Left colon (tissue), 2 donors: ENCODE data around the gene SMARCA4. TPM values are rescaled to one million over a fixed set of nuclear protein-coding genes. Genes with fewer than 3 reads are reported as not detected.
A peak's percentile ranks its signal among the peaks of the same experiment; 100 is the strongest.
"Not testable (repeated sequence)": the region's sequence is repeated elsewhere in the genome, so short reads cannot be mapped to it uniquely, and the experiment has no call there.

ENCODE experiments used
- ATAC-seq: fragments of 200-7000 bp; cut with Tn5 transposase; one replicate; pipeline ENCODE4 v1.9.1; 2020; ENCODE audit warnings: mild to moderate bottlenecking, moderate library complexity
- DNase-seq, 2 donors: peaks; one replicate each; pipeline ENCODE4 v3.0.0-alpha.2; 2020
- intact Hi-C, 2 donors: fragments of 100-400 bp; cut with DNase I in 1 of 2; cut with micrococcal nuclease in 1 of 2; formaldehyde crosslinking; loops; one replicate each; pipeline versions ENCODE4 v1.11.2 to v1.14.0; 2022; cut with DNase I, micrococcal nuclease
- total RNA-seq, 2 donors: library from RNA; stranded (reverse); fragmentation: NEBNext Ultra II Directional; extraction: Animal tissue kit (Norgen Biotek cat#: 25700); gene quantifications; one replicate each; pipeline ENCODE4 v1.2.1, GENCODE V29; 2021
- donor health status: DM: no; HTN: no; CAD: no.
- donor health status: DM: yes; HTN: yes; CAD: no.

Gene SMARCA4
- total RNA-seq, 2 donors from 2014 or later: 68.7 to 98.6 TPM

- DNase-seq (peak; percentile 43 to 49), ATAC-seq (peak; percentile 91)
- intact Hi-C loops: no loop called here
Observed at GRCh38 chr19:10968527-10969135, 7.8 kb downstream of the SMARCA4 start.

- intact Hi-C loops: no loop called here
- no peak for ATAC-seq
Observed at GRCh38 chr19:10971107-10971726, 10.4 kb downstream of the SMARCA4 start.

GRCh38 chr19:10975374-10976130 lies 14.7 kb downstream of the SMARCA4 start:
- DNase-seq (no peak), ATAC-seq (peak; percentile 50)
- intact Hi-C loops: no loop called here

More at GRCh38 chr19:10971107-10971726, 10.4 kb downstream of the SMARCA4 start:
- DNase-seq: no peak

DNA sequence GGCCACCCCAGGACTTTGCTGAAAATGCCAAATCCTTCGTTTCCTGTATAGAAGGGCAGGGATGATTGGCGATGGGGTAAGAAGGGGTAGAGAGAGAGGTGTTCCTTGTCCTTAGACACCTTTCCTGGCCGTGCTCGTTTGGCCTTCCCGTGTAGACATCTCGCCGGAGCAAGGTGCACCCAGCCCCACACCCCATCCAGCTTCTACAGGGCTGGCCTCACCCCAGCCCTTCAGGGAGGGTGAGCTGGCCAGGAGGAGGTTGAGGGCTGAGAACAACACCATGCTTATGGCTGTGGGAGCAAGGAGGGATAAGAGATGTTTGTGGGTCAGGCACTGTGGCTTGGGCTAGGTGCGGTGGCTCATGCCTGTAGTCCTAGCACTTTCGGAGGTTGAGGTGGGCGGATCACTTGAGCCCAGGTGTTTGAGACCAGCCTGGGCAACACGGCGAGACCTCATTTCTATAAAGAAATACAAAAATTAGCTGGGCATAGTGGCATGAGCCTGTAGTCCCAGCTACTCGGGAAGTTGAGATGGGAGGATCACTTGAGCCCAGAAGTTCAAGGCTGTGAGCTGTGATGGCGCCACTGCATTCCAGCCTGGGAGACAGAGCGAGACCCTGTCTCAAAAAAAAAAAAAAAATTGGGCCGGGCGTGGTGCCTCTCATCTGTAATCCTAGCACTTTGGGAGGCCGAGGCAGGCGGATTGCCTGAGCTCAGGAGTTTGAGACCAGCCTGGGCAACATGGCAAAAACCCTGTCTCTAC lies 15.5 kb downstream of the SMARCA4 start:
- ATAC-seq (peak; percentile 71), DNase-seq (no peak)
- intact Hi-C loops: no loop called here

DNA sequence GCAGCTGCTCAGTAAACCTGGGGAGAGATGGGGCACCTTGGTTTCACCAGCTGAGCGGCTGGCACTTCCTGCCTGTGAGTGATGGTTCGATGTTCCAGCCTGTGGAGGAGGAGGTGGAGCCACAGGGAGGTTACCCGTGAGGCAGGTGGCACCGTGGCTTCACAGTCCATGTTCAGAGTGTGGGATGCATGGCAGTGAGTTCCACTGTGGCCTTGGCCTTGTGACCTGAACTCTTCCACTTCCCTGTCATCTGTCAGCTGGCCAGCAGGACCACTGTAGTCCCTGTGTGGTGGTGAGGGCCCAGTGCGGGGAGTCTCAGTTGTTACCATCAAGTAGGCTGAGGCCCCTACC lies 16.9 kb downstream of the SMARCA4 start:
- DNase-seq (no peak), ATAC-seq (no peak)
- intact Hi-C loops: no loop called here

- intact Hi-C loops: no loop called here
- DNase-seq: no peak
- no peak for ATAC-seq
Observed at GRCh38 chr19:10979951-10980381, 19.1 kb downstream of the SMARCA4 start.

- intact Hi-C loops: no loop called here
- ATAC-seq (no peak), DNase-seq (no peak)
Observed at GRCh38 chr19:10981252-10981895, 20.5 kb downstream of the SMARCA4 start.

- intact Hi-C loops: no loop called here
- no peak for ATAC-seq
Observed at GRCh38 chr19:10983026-10983425, 22.2 kb downstream of the SMARCA4 start.

GRCh38 chr19:10984166-10984735 lies 23.4 kb downstream of the SMARCA4 start:
- no peak for DNase-seq
- intact Hi-C loops: no loop called here
- ATAC-seq: no peak

More at GRCh38 chr19:10983026-10983425, 22.2 kb downstream of the SMARCA4 start:
- no peak for DNase-seq

- intact Hi-C loops: no loop called here
- ATAC-seq: no peak
- no peak for DNase-seq
Observed at GRCh38 chr19:10985502-10985901, 24.7 kb downstream of the SMARCA4 start.

GRCh38 chr19:10986301-10987127 lies 25.7 kb downstream of the SMARCA4 start:
- no peak for DNase-seq
- intact Hi-C loops: no loop called here
- ATAC-seq: no peak

- ATAC-seq (no peak), DNase-seq (no peak)
- intact Hi-C loops: no loop called here
Observed at GRCh38 chr19:10987571-10988297, 26.9 kb downstream of the SMARCA4 start.

DNA sequence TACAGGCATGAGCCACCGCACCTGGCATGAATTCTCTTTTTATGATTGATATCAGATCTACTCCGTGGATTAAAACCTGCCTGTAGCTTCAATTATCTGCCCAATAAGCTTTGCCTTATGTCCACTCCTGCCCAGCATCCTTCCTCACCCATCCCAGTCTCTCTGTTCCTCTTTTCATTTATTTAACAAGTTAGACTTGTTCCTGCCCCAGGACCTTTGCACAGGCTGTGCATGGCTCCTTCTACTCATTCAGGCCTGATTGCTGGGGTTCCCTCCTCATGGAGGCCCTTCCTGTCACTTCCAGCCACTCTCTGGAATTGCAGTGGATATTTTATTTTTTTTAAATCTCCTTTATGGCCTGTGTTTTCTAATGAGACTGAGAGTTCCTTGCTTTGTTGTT lies 27.6 kb downstream of the SMARCA4 start:
- DNase-seq: no peak
- ATAC-seq: no peak
- intact Hi-C loops: no loop called here

GRCh38 chr19:10988921-10989320 lies 28.1 kb downstream of the SMARCA4 start:
- DNase-seq (no peak), ATAC-seq (no peak)
- intact Hi-C loops: no loop called here

GRCh38 chr19:10991076-10991475 lies 30.2 kb downstream of the SMARCA4 start:
- no peak for ATAC-seq
- no peak for DNase-seq
- intact Hi-C loops: no loop called here

GRCh38 chr19:10991521-10992081 lies 30.8 kb downstream of the SMARCA4 start:
- ATAC-seq: no peak
- intact Hi-C loops: no loop called here
- no peak for DNase-seq

- intact Hi-C loops, ATAC-seq: not testable (repeated sequence)
Observed at GRCh38 chr19:10992174-10992573, 31.3 kb downstream of the SMARCA4 start.

More at GRCh38 chr19:10992174-10992573, 31.3 kb downstream of the SMARCA4 start:
- not testable (repeated sequence) for DNase-seq
